Endodermal cell (in vitro differentiated cells): Measurements from ENCODE around the gene UBN1. TPM values are rescaled to one million over a fixed set of nuclear protein-coding genes. Genes with fewer than 3 reads are reported as not detected.

Experiments used
- DNase-seq: peaks from one replicate; pipeline ENCODE4 v3.0.0-alpha.2; 2017
- H3K27ac ChIP-seq: 2 replicates; pipeline ENCODE4 v1.5.1; 2013; ENCODE audit warnings: mild to moderate bottlenecking, low read depth, low read length, moderate library complexity
- H3K27me3 ChIP-seq: 2 replicates; pipeline ENCODE4 v1.6.1; 2013; ENCODE audit warnings: mild to moderate bottlenecking, low read length, moderate library complexity; ENCODE audit not compliant: insufficient read depth, control insufficient read depth, poor library complexity, severe bottlenecking
- H3K36me3 ChIP-seq: 2 replicates; pipeline ENCODE4 v1.7.0; 2013; ENCODE audit warnings: mild to moderate bottlenecking, low read length, moderate library complexity; ENCODE audit not compliant: control insufficient read depth, insufficient read depth
- H3K4me1 ChIP-seq: one replicate; pipeline ENCODE4 v1.7.0; 2013; ENCODE audit warnings: low read length; ENCODE audit not compliant: control insufficient read depth, insufficient read depth
- H3K4me3 ChIP-seq: 2 replicates; pipeline ENCODE4 v1.5.1; 2013; ENCODE audit warnings: mild to moderate bottlenecking, low read length, moderate library complexity
- H3K9ac ChIP-seq: 2 replicates; pipeline ENCODE4 v1.6.1; 2013; ENCODE audit warnings: mild to moderate bottlenecking, low read length, moderate library complexity; ENCODE audit not compliant: poor library complexity, severe bottlenecking; ENCODE audit errors: extremely low read depth
- H3K9me3 ChIP-seq: 2 replicates; pipeline ENCODE4 v1.6.1; 2013; ENCODE audit warnings: mild to moderate bottlenecking, low read length, moderate library complexity; ENCODE audit not compliant: control insufficient read depth
- H3K27ac Mint-ChIP-seq: 2 replicates; pipeline ENCODE4 v1.8.0; 2020; ENCODE audit warnings: mixed read lengths
- H3K27me3 Mint-ChIP-seq: 2 replicates; pipeline ENCODE4 v1.8.0; 2021; ENCODE audit warnings: mild to moderate bottlenecking, mixed read lengths; ENCODE audit not compliant: insufficient read depth
- H3K36me3 Mint-ChIP-seq: 2 replicates; pipeline ENCODE4 v1.8.0; 2020; ENCODE audit warnings: low read depth, mixed read lengths
- H3K4me1 Mint-ChIP-seq: 2 replicates; pipeline ENCODE4 v1.8.0; 2020; ENCODE audit warnings: mixed read lengths
- H3K4me3 Mint-ChIP-seq: 2 replicates; pipeline ENCODE4 v1.8.0; 2020; ENCODE audit warnings: mild to moderate bottlenecking, moderate library complexity, mixed read lengths
- H3K9me3 Mint-ChIP-seq: 2 replicates; pipeline ENCODE4 v1.8.0; 2020; ENCODE audit warnings: mild to moderate bottlenecking, mixed read lengths
- WGBS, 2 experiments: methylation state at CpG; one replicate each; pipeline versions ENCODE4 v1.1.5 to v1.1.7; 2013; ENCODE audit warnings: missing lambda C conversion rate in 2 of 2, mixed read lengths in 1 of 2; ENCODE audit not compliant: insufficient coverage in 1 of 2, insufficient read length in 1 of 2; 5-methylcytosine and 5-hydroxymethylcytosine counted together
- total RNA-seq, 2 donors: library from RNA; stranded (reverse); fragmentation: NEBNext Ultra II Directional in 1 of 2; extraction: Animal tissue kit (Norgen Biotek cat#: 25700) in 1 of 2; gene quantifications; 2 replicates in 1 of 2; 3 replicates in 1 of 2; pipeline ENCODE4 v1.2.1, GENCODE V29; 2021
- TF ChIP-seq, protein P1 (sequence below): fragments of 200-600 bp; sonication (generic); conservative IDR thresholded peaks from 2 replicates; pipeline ENCODE4 v1.5.0; 2021; ENCODE audit warnings: antibody characterized with exemption, mild to moderate bottlenecking

UBN1 gene
- total RNA-seq, 2 donors from 2014 or later: 36.8 to 46.7 TPM

GRCh38 chr16:4825196-4825595, 22.1 kb upstream of the UBN1 start:
- 94 to 100% methylated on average over 3 to 8 of the region's 8 CpGs for WGBS, 2 experiments
- Histone ChIP-seq H3K4me3 (no peak overlapping the region), H3K9ac (no peak overlapping the region), H3K36me3 (peaks cover 91% of the 10 kb centered on the region), H3K9me3 (no peaks in the 10 kb centered on the region), H3K4me1 (no peaks in the 10 kb centered on the region), H3K27me3 (no peaks in the 10 kb centered on the region), H3K27ac (no peak overlapping the region)
- H3K4me1 Mint-ChIP-seq: peaks cover 8% of the 10 kb centered on the region
- H3K27ac Mint-ChIP-seq: no peak overlapping the region
- no peak overlapping the region for H3K4me3 Mint-ChIP-seq
- TF ChIP-seq, protein P1, sequence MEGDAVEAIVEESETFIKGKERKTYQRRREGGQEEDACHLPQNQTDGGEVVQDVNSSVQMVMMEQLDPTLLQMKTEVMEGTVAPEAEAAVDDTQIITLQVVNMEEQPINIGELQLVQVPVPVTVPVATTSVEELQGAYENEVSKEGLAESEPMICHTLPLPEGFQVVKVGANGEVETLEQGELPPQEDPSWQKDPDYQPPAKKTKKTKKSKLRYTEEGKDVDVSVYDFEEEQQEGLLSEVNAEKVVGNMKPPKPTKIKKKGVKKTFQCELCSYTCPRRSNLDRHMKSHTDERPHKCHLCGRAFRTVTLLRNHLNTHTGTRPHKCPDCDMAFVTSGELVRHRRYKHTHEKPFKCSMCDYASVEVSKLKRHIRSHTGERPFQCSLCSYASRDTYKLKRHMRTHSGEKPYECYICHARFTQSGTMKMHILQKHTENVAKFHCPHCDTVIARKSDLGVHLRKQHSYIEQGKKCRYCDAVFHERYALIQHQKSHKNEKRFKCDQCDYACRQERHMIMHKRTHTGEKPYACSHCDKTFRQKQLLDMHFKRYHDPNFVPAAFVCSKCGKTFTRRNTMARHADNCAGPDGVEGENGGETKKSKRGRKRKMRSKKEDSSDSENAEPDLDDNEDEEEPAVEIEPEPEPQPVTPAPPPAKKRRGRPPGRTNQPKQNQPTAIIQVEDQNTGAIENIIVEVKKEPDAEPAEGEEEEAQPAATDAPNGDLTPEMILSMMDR: no peak
- no peaks in the 10 kb centered on the region for H3K27me3 Mint-ChIP-seq
- no peak for DNase-seq
- peaks cover 68% of the 10 kb centered on the region for H3K36me3 Mint-ChIP-seq
- no peaks in the 10 kb centered on the region for H3K9me3 Mint-ChIP-seq

GRCh38 chr16:4826526-4826925, 20.8 kb upstream of the UBN1 start:
- peaks cover 90% of the 10 kb centered on the region for H3K36me3 ChIP-seq
- H3K36me3 Mint-ChIP-seq: peaks cover 74% of the 10 kb centered on the region
- H3K4me1 Mint-ChIP-seq: peaks cover 8% of the 10 kb centered on the region
- no peak overlapping the region for H3K4me3 ChIP-seq
- H3K27ac ChIP-seq: no peak overlapping the region
- H3K27me3 Mint-ChIP-seq: no peaks in the 10 kb centered on the region
- H3K4me3 Mint-ChIP-seq: no peak overlapping the region
- no peaks in the 10 kb centered on the region for H3K4me1 ChIP-seq
- TF ChIP-seq, protein P1: no peak
- no peak for DNase-seq
- H3K27me3 ChIP-seq: no peaks in the 10 kb centered on the region
- H3K9me3 Mint-ChIP-seq: no peaks in the 10 kb centered on the region
- no peak overlapping the region for H3K9ac ChIP-seq
- H3K9me3 ChIP-seq: no peaks in the 10 kb centered on the region
- WGBS, 2 experiments: 95 to 100% methylated on average over 3 to 4 of the region's 4 CpGs
- no peak overlapping the region for H3K27ac Mint-ChIP-seq

- Histone ChIP-seq H3K4me1 (no peaks in the 10 kb centered on the region), H3K27me3 (no peaks in the 10 kb centered on the region), H3K4me3 (no peak overlapping the region), H3K27ac (no peak overlapping the region), H3K9ac (no peak overlapping the region), H3K36me3 (peaks cover 90% of the 10 kb centered on the region), H3K9me3 (no peaks in the 10 kb centered on the region)
- TF ChIP-seq, protein P1: no peak
- Mint-ChIP-seq H3K9me3 (no peaks in the 10 kb centered on the region), H3K27ac (no peak overlapping the region), H3K27me3 (no peaks in the 10 kb centered on the region), H3K4me3 (no peak overlapping the region), H3K4me1 (peaks cover 8% of the 10 kb centered on the region), H3K36me3 (peaks cover 74% of the 10 kb centered on the region)
- DNase-seq: no peak
- 95 to 100% methylated on average over 4 to 10 of the region's 10 CpGs for WGBS, 2 experiments
These were observed 20.3 kb upstream of the UBN1 start for GRCh38 chr16:4826980-4827379.
